ENCODE measurements around the gene SH3PXD2A.

The SH3PXD2A gene

DNA sequence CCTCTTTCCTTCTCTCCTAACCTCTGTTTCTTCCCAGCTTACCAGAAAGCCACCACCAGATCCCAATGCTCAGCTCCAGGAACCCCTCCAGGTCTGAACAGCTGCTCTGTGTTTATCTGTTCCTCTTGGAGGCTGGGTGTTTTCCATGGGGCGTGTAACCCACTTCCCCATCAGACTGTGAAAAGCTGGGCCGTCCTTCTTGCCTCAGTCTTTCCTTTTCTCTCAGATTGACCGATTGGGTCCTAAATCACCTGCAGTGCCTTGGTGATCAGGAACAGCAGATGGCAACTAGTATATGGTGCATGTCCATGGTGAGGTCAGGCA is 4.8 kb downstream of the SH3PXD2A start:
- no peak for TF ChIP-seq GATA3 (IDR thresholded peaks at IDR 0.05; ENCODE audit: low read depth, low read length)
- TF ChIP-seq GATA2 (IDR thresholded peaks at IDR 0.05; ENCODE audit: low read depth, low read length) = no peak

DNA sequence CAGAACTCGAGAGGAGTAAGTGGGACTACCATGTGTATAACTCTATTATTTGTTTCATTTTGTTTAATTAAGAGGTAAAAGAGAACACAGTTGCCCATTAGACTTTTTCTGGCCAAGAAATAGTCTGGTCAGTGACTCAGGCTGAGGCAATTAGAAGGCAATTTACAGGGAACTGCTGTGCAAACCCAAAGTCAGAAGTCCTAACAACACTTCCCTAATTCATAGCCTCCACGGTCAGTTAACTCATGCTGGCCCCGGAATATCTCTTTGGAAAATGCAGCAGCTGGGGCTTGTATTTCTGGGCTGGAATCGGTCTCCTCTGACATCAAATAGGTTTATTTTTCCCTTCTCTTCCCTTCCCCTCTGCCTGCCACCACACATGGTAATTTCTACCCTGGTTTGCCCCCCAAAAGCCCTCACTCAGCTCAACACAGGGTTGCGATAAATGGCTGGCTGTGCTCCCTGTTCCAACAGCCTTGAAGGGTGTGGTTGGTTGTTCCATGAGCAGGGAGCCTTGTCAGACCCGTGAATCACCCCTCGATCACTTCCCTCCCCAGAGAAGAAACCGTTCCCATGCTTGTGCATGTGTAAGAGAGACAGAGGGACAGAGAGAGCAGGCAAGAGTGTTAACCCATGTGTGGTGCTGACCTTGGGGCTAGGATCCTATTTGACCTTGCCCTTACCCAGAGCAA is 5.3 kb downstream of the SH3PXD2A start:
- TF ChIP-seq GATA3 (IDR thresholded peaks at IDR 0.05; ENCODE audit: low read depth, low read length) = no peak
- no peak for TF ChIP-seq GATA2 (IDR thresholded peaks at IDR 0.05; ENCODE audit: low read depth, low read length)

GRCh38 chr10:103849212-103849877 is 6.0 kb downstream of the SH3PXD2A start:
- no peak for TF ChIP-seq GATA3 (IDR thresholded peaks at IDR 0.05; ENCODE audit: low read depth, low read length)
- TF ChIP-seq GATA2 (IDR thresholded peaks at IDR 0.05; ENCODE audit: low read depth, low read length) = no peak

DNA sequence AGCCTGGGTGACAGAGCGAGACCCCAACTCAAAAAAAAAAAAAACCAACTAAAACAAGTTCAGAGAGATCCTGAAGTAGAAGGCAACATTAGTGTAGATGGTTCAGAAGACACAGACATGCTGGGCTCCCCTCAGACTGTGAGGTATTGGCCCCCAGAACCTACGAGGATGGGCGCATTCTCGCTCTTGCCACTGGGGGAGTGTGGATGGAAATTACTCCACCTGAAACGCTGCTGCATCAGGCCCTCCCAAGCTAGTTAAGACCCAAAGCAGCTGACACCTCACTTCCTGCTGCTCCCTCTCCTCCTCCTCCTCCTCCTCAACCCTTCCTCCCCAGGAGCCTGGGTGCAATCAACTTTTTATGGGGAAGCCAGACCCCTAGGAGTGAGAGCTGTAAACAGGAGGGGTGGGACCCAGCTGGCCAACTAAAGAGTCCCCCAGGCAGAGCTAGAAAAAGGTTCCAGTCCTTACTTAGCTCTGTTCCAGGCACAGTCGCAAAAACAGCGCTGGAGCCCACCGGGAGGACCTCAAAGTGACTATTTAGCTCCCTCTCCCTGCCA is 7.4 kb downstream of the SH3PXD2A start:
- TF ChIP-seq GATA3 (IDR thresholded peaks at IDR 0.05; ENCODE audit: low read depth, low read length) (no peak), GATA2 (IDR thresholded peaks at IDR 0.05; ENCODE audit: low read depth, low read length) (no peak)

DNA sequence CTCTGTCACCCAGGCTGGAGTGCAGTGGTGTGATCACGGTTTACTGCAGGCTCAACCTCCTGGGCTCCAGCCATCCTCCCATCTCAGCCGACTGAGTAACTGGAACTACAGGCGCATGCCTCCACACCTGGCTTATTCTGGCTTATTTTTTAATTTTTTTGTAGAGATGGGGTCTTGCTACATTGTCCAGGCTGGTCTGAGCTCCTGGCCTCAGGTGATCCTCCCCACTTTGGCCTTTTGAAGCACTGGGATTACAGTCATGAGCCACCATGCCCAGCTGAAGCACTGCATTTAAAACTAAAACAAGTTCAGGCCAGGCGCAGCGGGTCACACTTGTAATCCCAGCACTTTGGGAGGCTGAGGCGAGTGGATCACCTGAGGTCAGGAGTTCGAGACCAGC is 8.0 kb downstream of the SH3PXD2A start:
- TF ChIP-seq GATA3 (IDR thresholded peaks at IDR 0.05; ENCODE audit: low read depth, low read length) (no peak), GATA2 (IDR thresholded peaks at IDR 0.05; ENCODE audit: low read depth, low read length) (no peak)

DNA sequence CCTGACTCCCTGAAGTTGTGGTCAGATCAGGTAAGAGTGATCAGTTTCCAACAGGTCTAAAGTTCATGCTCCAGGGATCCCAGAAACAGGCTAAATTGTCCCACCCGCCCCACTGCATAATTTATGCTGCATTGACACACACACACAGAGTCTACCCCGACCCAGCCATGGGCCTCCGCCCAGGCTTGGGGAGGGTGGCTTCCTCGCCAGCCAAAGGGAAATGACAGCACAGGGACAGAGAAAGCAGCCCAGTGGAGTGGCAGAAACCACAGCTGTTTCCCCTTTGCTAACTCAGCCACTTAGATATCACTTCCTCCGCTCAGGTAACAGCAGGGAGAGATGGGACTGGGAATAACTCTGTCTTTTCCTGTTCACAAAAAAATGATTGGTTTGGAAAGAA is 9.4 kb downstream of the SH3PXD2A start:
- no peak for TF ChIP-seq GATA3 (IDR thresholded peaks at IDR 0.05; ENCODE audit: low read depth, low read length)
- TF ChIP-seq GATA2 (IDR thresholded peaks at IDR 0.05; ENCODE audit: low read depth, low read length) = no peak

GRCh38 chr10:103843854-103844570 is 11.4 kb downstream of the SH3PXD2A start:
- TF ChIP-seq GATA3 (IDR thresholded peaks at IDR 0.05; ENCODE audit: low read depth, low read length) (no peak), GATA2 (IDR thresholded peaks at IDR 0.05; ENCODE audit: low read depth, low read length) (no peak)

DNA sequence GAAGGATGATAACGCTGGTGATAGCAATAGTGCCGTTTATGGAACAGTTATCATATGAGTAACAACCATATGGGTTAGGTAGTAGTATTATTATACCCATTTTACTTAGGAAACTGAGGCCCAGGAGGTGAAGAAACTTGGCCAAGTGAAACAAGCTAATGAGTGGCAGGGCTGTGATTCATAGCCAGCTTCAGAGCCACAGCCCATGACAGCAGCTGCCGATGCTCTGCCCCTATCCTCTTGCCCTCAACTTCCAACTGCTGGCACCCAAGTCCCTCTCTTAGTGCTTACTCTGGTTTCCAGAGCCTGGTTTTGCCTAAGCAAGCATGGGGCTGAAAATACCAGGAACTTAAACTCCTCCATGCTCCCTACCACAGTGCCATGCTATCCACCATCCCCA is 12.3 kb downstream of the SH3PXD2A start:
- no peak for TF ChIP-seq GATA2 (IDR thresholded peaks at IDR 0.05; ENCODE audit: low read depth, low read length)
- TF ChIP-seq GATA3 (IDR thresholded peaks at IDR 0.05; ENCODE audit: low read depth, low read length) = no peak

GRCh38 chr10:103842605-103843004 is 12.8 kb downstream of the SH3PXD2A start:
- TF ChIP-seq GATA2 (IDR thresholded peaks at IDR 0.05; ENCODE audit: low read depth, low read length) = no peak
- no peak for TF ChIP-seq GATA3 (IDR thresholded peaks at IDR 0.05; ENCODE audit: low read depth, low read length)

DNA sequence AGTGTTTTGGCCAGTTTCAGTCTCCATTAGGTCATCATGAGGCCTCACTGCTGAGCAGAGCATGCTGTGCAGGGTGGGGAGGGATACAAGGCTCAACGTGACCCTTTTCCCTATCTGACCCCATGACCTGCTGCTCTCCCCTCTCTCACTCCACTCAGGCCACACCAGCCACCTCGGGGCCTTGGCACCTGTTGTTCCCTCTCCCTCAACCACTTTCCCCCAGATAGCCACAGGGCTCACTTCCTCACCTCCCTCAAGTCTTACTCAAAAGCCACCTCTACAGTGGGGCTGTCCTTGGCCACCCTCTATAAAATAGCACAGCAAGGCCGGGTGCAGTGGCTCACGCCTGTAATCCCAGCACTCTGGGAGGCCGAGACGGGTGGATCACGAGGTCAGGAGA is 13.9 kb downstream of the SH3PXD2A start:
- TF ChIP-seq GATA3 (IDR thresholded peaks at IDR 0.05; ENCODE audit: low read depth, low read length) = no peak
- TF ChIP-seq GATA2 (IDR thresholded peaks at IDR 0.05; ENCODE audit: low read depth, low read length) = no peak

DNA sequence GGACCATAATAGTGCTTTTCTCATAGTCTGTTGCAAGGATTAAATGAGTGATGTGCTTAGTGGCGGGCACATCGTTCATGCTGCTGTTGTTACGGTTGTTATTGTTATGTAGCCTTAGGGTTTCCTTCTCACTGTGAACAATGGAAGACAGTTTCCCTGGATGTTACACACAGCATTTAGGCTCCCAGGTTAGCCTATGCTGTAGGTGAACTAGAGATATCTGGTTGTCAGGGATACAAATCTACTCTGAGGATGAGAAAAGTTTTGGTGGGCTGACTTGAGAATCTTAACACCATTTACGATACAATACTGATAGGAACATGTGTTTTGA is 14.7 kb downstream of the SH3PXD2A start:
- TF ChIP-seq GATA2 (IDR thresholded peaks at IDR 0.05; ENCODE audit: low read depth, low read length) = no peak
- no peak for TF ChIP-seq GATA3 (IDR thresholded peaks at IDR 0.05; ENCODE audit: low read depth, low read length)

GRCh38 chr10:103839872-103840739 is 15.3 kb downstream of the SH3PXD2A start:
- TF ChIP-seq GATA2 (IDR thresholded peaks at IDR 0.05; ENCODE audit: low read depth, low read length) = no peak
- TF ChIP-seq GATA3 (IDR thresholded peaks at IDR 0.05; ENCODE audit: low read depth, low read length) = no peak

- TF ChIP-seq GATA2 (IDR thresholded peaks at IDR 0.05; ENCODE audit: low read depth, low read length) = no peak
These were observed 15.9 kb downstream of the SH3PXD2A start for GRCh38 chr10:103839519-103839871.

Measured in SH-SY5Y (cell line).